Spleen (tissue), 11 donors: ENCODE results near the gene LRMDA. TPM values are rescaled to one million over a fixed set of nuclear protein-coding genes. Genes with fewer than 3 reads are reported as not detected.

Source experiments
- DNase-seq: peaks from one replicate; pipeline ENCODE4 v3.0.0-alpha.2; 2020
- H3K27ac ChIP-seq, 8 donors: fragments of 200-600 bp; sonication (generic) in 7 of 8; 1 replicate in 4 of 8; 2 replicates in 4 of 8; pipeline versions ENCODE4 v1.5.0 to v1.8.0; 2016 to 2021; ENCODE audit warnings: inconsistent platforms in 4 of 8, mild to moderate bottlenecking in 4 of 8, moderate library complexity in 1 of 8
- H3K27me3 ChIP-seq, 7 donors: fragments of 200-600 bp; sonication (generic) in 6 of 7; replicated peaks in 1 of 7; 1 replicate in 4 of 7; 2 replicates in 3 of 7; pipeline versions ENCODE4 v1.5.0 to v1.8.0; 2016 to 2021; ENCODE audit warnings: inconsistent platforms in 3 of 7, mild to moderate bottlenecking in 1 of 7
- H3K36me3 ChIP-seq, 6 donors: fragments of 200-600 bp; sonication (generic) in 5 of 6; 1 replicate in 4 of 6; 2 replicates in 2 of 6; pipeline versions ENCODE4 v1.5.0 to v1.8.0; 2016 to 2021; ENCODE audit warnings: inconsistent platforms in 2 of 6
- H3K4me1 ChIP-seq, 6 donors: fragments of 200-600 bp; sonication (generic) in 5 of 6; 1 replicate in 3 of 6; 2 replicates in 3 of 6; pipeline versions ENCODE4 v1.5.0 to v1.8.0; 2016 to 2021; ENCODE audit warnings: inconsistent platforms in 3 of 6
- H3K4me3 ChIP-seq, 8 donors: fragments of 200-600 bp; sonication (generic) in 7 of 8; 1 replicate in 4 of 8; 2 replicates in 4 of 8; pipeline versions ENCODE4 v1.5.0 to v1.8.0; 2016 to 2021; ENCODE audit warnings: inconsistent platforms in 4 of 8, mild to moderate bottlenecking in 4 of 8, moderate library complexity in 2 of 8
- H3K9me3 ChIP-seq, 8 donors: fragments of 200-600 bp; sonication (generic) in 7 of 8; 1 replicate in 4 of 8; 2 replicates in 4 of 8; pipeline versions ENCODE4 v1.5.0 to v1.8.0; 2016 to 2021; ENCODE audit warnings: inconsistent platforms in 4 of 8
- POLR2A ChIP-seq, 3 donors: fragments of 450-650 bp; IDR thresholded peaks; one replicate each; pipeline ENCODE4 v1.5.1; 2017; ENCODE audit warnings: antibody characterized with exemption in 3 of 3, mild to moderate bottlenecking in 1 of 3
- POLR2AphosphoS5 ChIP-seq, 3 donors: sonication (generic); formaldehyde crosslinking; IDR thresholded peaks; one replicate each; pipeline ENCODE4 v1.5.1; 2017; ENCODE audit warnings: antibody characterized with exemption in 3 of 3
- WGBS, 5 donors: extraction: QIAGEN DNeasy Blood & Tissue Kit in 3 of 5; methylation state at CpG; one replicate each; pipeline versions ENCODE4 v1.1.5 to v1.1.7; 2013 to 2018; 5-methylcytosine and 5-hydroxymethylcytosine counted together
- intact Hi-C: fragments of 100-400 bp; cut with DNase I; formaldehyde crosslinking; loops from one replicate; pipeline ENCODE4 v1.15.0; 2023; ENCODE audit warnings: low total_unique reads
- polyA plus RNA-seq, 3 donors: library from polyadenylated mRNA; stranded (reverse); fragments of 200-250 nt; gene quantifications; one replicate each; pipeline ENCODE4 v1.2.1, GENCODE V29; 2013
- total RNA-seq, 7 donors: library from RNA; depleted of rRNA in 3 of 7; stranded (reverse); fragments of >200 nt in 3 of 7; fragmentation: NEBNext Ultra II Directional in 4 of 7; extraction: Animal tissue kit (Norgen Biotek cat#: 25700) in 4 of 7; gene quantifications; one replicate each; pipeline versions ENCODE4 v1.1.0 to v1.2.1, GENCODE V29; 2016 to 2021
- TF ChIP-seq, protein P1 (sequence below), 11 experiments: fragments of 200-600 bp in 7 of 11; fragments of 450-650 bp in 4 of 11; sonication (generic) in 4 of 11; IDR thresholded peaks in 8 of 11; conservative IDR thresholded peaks in 3 of 11; 1 replicate in 7 of 11; 2 replicates in 4 of 11; pipeline versions ENCODE4 v1.4.0 to v1.8.0; 2016 to 2021; ENCODE audit warnings: antibody characterized with exemption in 11 of 11, inconsistent platforms in 4 of 11, mild to moderate bottlenecking in 1 of 11
- donor health status: healthy with polysubstance abuse.
- donor health status: DM: no; HTN: no; CAD: no; lungs with moderate emphysema.
- donor health status: DM: no; HTN: no; CAD: no.
- donor health status: Bipolar disorder and iron deficiency.
- donor health status: healthy.
- donor health status: DM: no; HTN: no; CAD: no.
- donor health status: DM: yes; HTN: yes; CAD: no.

Gene LRMDA
- total and polyA plus RNA-seq, 10 donors = 7.3 to 46.6 (median 28.2) TPM

DNA sequence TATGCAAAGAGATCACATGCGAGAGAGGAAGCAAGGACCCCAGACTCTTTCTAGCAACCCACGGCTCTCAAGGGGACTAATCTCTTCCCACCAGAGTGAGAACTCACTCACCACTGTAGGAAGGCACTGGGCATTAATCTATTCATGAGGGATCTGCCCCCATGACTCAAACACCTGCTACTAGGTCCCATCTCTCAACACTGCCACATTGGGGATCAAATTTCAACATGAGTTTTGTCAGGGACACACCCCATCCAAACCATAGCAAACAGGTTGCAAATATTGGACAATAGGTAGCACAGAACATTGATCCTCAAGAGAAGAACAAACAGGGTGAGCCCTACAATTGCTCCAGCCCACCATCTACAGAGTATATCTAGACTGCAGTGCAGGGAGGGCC is 740.6 kb downstream of the LRMDA start:
- DNase-seq = no peak
- WGBS, 5 donors = 72 to 95% (median 90%) methylated on average over 2 of the region's 2 CpGs
- no peak for TF ChIP-seq POLR2A (IDR thresholded peaks at IDR 0.05)
- TF ChIP-seq, protein P1, sequence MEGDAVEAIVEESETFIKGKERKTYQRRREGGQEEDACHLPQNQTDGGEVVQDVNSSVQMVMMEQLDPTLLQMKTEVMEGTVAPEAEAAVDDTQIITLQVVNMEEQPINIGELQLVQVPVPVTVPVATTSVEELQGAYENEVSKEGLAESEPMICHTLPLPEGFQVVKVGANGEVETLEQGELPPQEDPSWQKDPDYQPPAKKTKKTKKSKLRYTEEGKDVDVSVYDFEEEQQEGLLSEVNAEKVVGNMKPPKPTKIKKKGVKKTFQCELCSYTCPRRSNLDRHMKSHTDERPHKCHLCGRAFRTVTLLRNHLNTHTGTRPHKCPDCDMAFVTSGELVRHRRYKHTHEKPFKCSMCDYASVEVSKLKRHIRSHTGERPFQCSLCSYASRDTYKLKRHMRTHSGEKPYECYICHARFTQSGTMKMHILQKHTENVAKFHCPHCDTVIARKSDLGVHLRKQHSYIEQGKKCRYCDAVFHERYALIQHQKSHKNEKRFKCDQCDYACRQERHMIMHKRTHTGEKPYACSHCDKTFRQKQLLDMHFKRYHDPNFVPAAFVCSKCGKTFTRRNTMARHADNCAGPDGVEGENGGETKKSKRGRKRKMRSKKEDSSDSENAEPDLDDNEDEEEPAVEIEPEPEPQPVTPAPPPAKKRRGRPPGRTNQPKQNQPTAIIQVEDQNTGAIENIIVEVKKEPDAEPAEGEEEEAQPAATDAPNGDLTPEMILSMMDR (IDR thresholded peaks at IDR 0.05 in 8 of 11, conservative IDR thresholded peaks at IDR 0.05 in 3 of 11) = no peak
- no peak for TF ChIP-seq POLR2AphosphoS5 (IDR thresholded peaks at IDR 0.05)
- H3K9me3 ChIP-seq = no peaks in the 10 kb centered on the region
- H3K27ac ChIP-seq = no peak overlapping the region
- H3K27me3 ChIP-seq = no peaks in the 10 kb centered on the region
- no peak overlapping the region for H3K4me3 ChIP-seq
- no peaks in the 10 kb centered on the region for H3K36me3 ChIP-seq
- H3K4me1 ChIP-seq = no peaks in the 10 kb centered on the region
- intact Hi-C loops = no loop called here

DNA sequence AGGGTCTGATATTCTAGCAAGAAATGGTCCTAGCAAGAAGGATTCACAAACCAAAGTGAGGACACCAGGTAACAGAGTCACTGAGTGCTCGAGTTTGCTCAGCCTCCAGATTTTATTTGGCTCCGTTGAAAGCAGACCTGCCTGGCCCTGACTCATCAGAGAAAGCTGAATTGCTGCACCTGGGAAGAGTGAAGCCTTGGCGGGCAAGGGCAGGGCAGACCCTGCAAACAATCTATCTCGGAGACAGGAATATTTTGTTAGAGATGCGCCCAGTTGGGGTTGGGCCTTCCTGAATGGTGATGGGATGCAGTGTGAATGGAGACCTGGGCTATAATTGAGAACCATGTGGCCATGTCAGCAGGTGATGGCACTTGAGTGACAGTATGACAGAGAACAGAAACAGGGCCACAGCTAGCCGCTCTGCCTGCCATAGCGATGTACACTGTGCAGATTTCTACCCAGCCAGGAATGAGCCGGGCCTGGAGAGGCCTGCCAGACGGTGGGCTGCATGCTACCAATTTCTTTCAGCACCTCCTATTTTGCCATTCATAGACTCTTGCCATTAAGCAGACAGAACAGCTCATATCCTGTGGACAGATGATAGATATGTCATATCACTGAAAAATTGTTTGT is 744.2 kb downstream of the LRMDA start:
- H3K4me1 ChIP-seq = peaks cover 0 to 5% (median 0%) of the 10 kb centered on the region in 6 donors
- H3K27ac ChIP-seq = no peak overlapping the region
- no peak overlapping the region for H3K4me3 ChIP-seq
- WGBS, 5 donors = 85 to 96% (median 93%) methylated on average over 9 of the region's 9 CpGs
- H3K36me3 ChIP-seq = no peaks in the 10 kb centered on the region
- no peaks in the 10 kb centered on the region for H3K27me3 ChIP-seq
- H3K9me3 ChIP-seq = no peaks in the 10 kb centered on the region
- no peak for DNase-seq
- intact Hi-C loops = no loop called here
- TF ChIP-seq POLR2AphosphoS5 (IDR thresholded peaks at IDR 0.05) (no peak), POLR2A (IDR thresholded peaks at IDR 0.05) (no peak)
- TF ChIP-seq, protein P1 (IDR thresholded peaks at IDR 0.05 in 8 of 11, conservative IDR thresholded peaks at IDR 0.05 in 3 of 11) = no peak

DNA sequence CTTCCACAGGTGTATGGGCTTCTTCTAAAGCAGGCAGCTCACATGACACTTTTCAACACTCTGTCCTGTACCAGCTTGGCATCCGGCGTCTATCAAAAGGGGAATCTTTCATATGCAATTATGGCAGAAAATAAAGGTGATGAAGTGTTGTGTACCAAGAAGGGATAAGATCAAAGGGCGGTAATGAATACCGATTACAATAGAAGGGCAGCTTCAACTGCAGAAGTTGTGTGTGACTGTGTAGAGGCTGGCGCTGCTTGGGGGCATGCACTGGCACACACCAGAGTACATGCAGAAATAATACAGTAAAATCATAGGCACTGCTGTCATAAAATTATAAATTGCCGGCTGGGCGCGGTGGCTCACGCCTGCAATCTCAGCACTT is 744.7 kb downstream of the LRMDA start:
- no peak for TF ChIP-seq POLR2A (IDR thresholded peaks at IDR 0.05)
- TF ChIP-seq, protein P1 (IDR thresholded peaks at IDR 0.05 in 8 of 11, conservative IDR thresholded peaks at IDR 0.05 in 3 of 11) = no peak
- no peak for TF ChIP-seq POLR2AphosphoS5 (IDR thresholded peaks at IDR 0.05)
- no peaks in the 10 kb centered on the region for H3K36me3 ChIP-seq
- H3K4me1 ChIP-seq = peaks cover 0 to 5% (median 0%) of the 10 kb centered on the region in 6 donors
- H3K9me3 ChIP-seq = no peaks in the 10 kb centered on the region
- WGBS, 5 donors = 93 to 97% (median 95%) methylated on average over 9 of the region's 9 CpGs
- H3K27ac ChIP-seq = no peak overlapping the region
- no peak for DNase-seq
- intact Hi-C loops = no loop called here
- H3K4me3 ChIP-seq = no peak overlapping the region
- H3K27me3 ChIP-seq = no peaks in the 10 kb centered on the region

DNA sequence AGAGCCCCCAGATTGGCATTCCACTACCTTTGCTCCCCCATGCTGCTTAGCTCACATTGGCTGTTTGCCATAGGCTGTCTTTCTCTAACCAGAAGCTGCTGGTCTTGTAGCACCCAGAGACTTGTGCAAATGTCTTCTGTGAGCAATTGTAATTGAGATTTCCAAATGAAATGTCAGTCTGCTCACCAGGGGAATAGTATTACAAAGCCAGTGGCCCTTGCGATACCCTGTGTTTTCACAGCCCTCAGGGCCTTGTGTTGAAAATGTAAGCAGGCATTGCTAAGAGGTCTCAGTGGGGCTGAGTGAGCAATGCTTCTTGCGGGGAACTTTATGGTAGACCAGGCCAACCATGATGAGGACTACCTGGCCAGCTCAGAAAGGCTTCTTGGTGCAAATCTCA is 746.5 kb downstream of the LRMDA start:
- H3K36me3 ChIP-seq = no peaks in the 10 kb centered on the region
- 94 to 97% (median 96%) methylated on average over 2 of the region's 2 CpGs for WGBS, 5 donors
- H3K27me3 ChIP-seq = no peaks in the 10 kb centered on the region
- H3K27ac ChIP-seq = no peak overlapping the region
- H3K4me3 ChIP-seq = no peak overlapping the region
- no peaks in the 10 kb centered on the region for H3K9me3 ChIP-seq
- DNase-seq = no peak
- H3K4me1 ChIP-seq = peaks cover 0 to 5% (median 0%) of the 10 kb centered on the region in 6 donors
- intact Hi-C loops = no loop called here
- TF ChIP-seq, protein P1 (IDR thresholded peaks at IDR 0.05 in 8 of 11, conservative IDR thresholded peaks at IDR 0.05 in 3 of 11) = no peak
- TF ChIP-seq POLR2A (IDR thresholded peaks at IDR 0.05) (no peak), POLR2AphosphoS5 (IDR thresholded peaks at IDR 0.05) (no peak)
